Endothelial cell of umbilical vein (primary cell): ENCODE measurements around the gene GABBR2. TPM values are rescaled to one million over a fixed set of nuclear protein-coding genes. Genes with fewer than 3 reads are reported as not detected.

Experiments used
- BruUV-seq: library from RNA; stranded (reverse); fragments of 400-500 nt; replicated peaks from 2 replicates; lab custom pipeline; 2021; lab: Mats Ljungman, UMichigan
- CTCF ChIA-PET: fragments of 300-600, 350-600 bp; sonication (Branson Sonifier 250); formaldehyde crosslinking; loops from one replicate; lab custom pipeline; 2021; ENCODE audit warnings: antibody characterized with exemption, inconsistent platforms; lab: Charles Lee
- POLR2A ChIA-PET: fragments of 300-600, 350-600 bp; sonication (Branson Sonifier 250); formaldehyde crosslinking; loops from one replicate; lab custom pipeline; 2021; ENCODE audit warnings: antibody characterized with exemption, inconsistent platforms; lab: Charles Lee
- DNase-seq: peaks from one replicate; pipeline ENCODE4 v3.0.0-alpha.2; 2011; ENCODE audit warnings: low read depth, low spot score
- FAIRE-seq: peaks from 2 replicates; lab custom pipeline; 2011; peaks lifted over from hg19 to GRCh38; lab: Jason Lieb, UNC
- H2AFZ ChIP-seq: 2 replicates; pipeline ENCODE4 v1.6.0; 2012; ENCODE audit warnings: low read depth, low read length, control low read depth, inconsistent platforms
- H3K27ac ChIP-seq: 2 replicates; pipeline ENCODE4 v1.5.1; 2011; ENCODE audit warnings: low read depth, mild to moderate bottlenecking, control low read depth, low read length, moderate library complexity; ENCODE audit not compliant: insufficient read depth
- H3K27me3 ChIP-seq, 2 experiments: 2 replicates each; pipeline versions ENCODE4 v1.6.0 to v1.6.1; 2011; ENCODE audit warnings: low read length in 2 of 2, mixed read lengths in 1 of 2; ENCODE audit not compliant: control insufficient read depth in 2 of 2, insufficient read depth in 2 of 2
- H3K36me3 ChIP-seq, 2 experiments: 2 replicates in 1 of 2; 3 replicates in 1 of 2; pipeline ENCODE4 v1.5.1; 2011; ENCODE audit warnings: low read length in 2 of 2, mild to moderate bottlenecking in 1 of 2, moderate library complexity in 1 of 2; ENCODE audit not compliant: control insufficient read depth in 2 of 2, insufficient read depth in 2 of 2; ENCODE audit errors: extremely low read depth in 1 of 2
- H3K4me1 ChIP-seq: 3 replicates; pipeline ENCODE4 v1.5.1; 2011; ENCODE audit warnings: mild to moderate bottlenecking, low read length; ENCODE audit not compliant: control insufficient read depth, insufficient read depth; ENCODE audit errors: extremely low read depth
- H3K4me2 ChIP-seq: 2 replicates; pipeline ENCODE4 v1.6.1; 2011; ENCODE audit warnings: low read length, control low read depth, mixed read lengths; ENCODE audit not compliant: insufficient read depth
- H3K4me3 ChIP-seq, 3 experiments: fragments of 200-600 bp in 1 of 3; sonication (generic), shearing (Covaris generic) in 1 of 3; replicated peaks in 1 of 3; 2 replicates each; pipeline ENCODE4 v1.5.1; 2011 to 2016; ENCODE audit warnings: control low read depth in 3 of 3, low read length in 3 of 3, mild to moderate bottlenecking in 2 of 3, inconsistent platforms in 1 of 3, low read depth in 1 of 3, moderate library complexity in 1 of 3; ENCODE audit not compliant: insufficient read depth in 1 of 3
- H3K79me2 ChIP-seq: 2 replicates; pipeline ENCODE4 v1.6.0; 2012; ENCODE audit warnings: low read length, inconsistent platforms; ENCODE audit not compliant: control insufficient read depth, insufficient read depth
- H3K9ac ChIP-seq: replicated peaks from 2 replicates; pipeline ENCODE3; 2011; ENCODE audit warnings: low read length, control low read depth; ENCODE audit not compliant: insufficient read depth; ENCODE audit errors: extremely low read depth
- H3K9me1 ChIP-seq: replicated peaks from 3 replicates; pipeline ENCODE4 v1.6.0; 2011; ENCODE audit warnings: mild to moderate bottlenecking, low read length; ENCODE audit not compliant: control insufficient read depth, insufficient read depth; ENCODE audit errors: extremely low read depth
- H3K9me3 ChIP-seq: replicated peaks from 2 replicates; pipeline ENCODE4 v1.5.1; 2012; ENCODE audit warnings: low read length, inconsistent platforms; ENCODE audit not compliant: control insufficient read depth, insufficient read depth
- H4K20me1 ChIP-seq: replicated peaks from 2 replicates; pipeline ENCODE3; 2011; ENCODE audit warnings: mild to moderate bottlenecking, low read length; ENCODE audit not compliant: control insufficient read depth, insufficient read depth; ENCODE audit errors: extremely low read depth
- EZH2 ChIP-seq: IDR thresholded peaks from 2 replicates; pipeline ENCODE4 v1.6.1; 2012; ENCODE audit warnings: borderline replicate concordance, low read depth, mild to moderate bottlenecking, moderate library complexity, low read length, inconsistent platforms; ENCODE audit not compliant: severe bottlenecking
- FOS ChIP-seq: IDR thresholded peaks from 2 replicates; pipeline ENCODE4 v1.6.1; 2011; ENCODE audit warnings: mild to moderate bottlenecking, low read length, moderate library complexity, borderline replicate concordance; ENCODE audit not compliant: insufficient read depth
- MAX ChIP-seq: IDR thresholded peaks from 2 replicates; pipeline ENCODE4 v1.6.1; 2011; ENCODE audit not compliant: insufficient read depth, insufficient read length
- POLR2A ChIP-seq: IDR thresholded peaks from 2 replicates; pipeline ENCODE4 v1.6.1; 2012; ENCODE audit warnings: low read depth, mild to moderate bottlenecking, control low read depth, low read length
- dilution Hi-C: fragments of 300-500 bp; cut with MboI; formaldehyde crosslinking; loops from one replicate; pipeline ENCODE4 v1.15.0; 2019; ENCODE audit warnings: low sequenced_read_pairs; ENCODE audit not compliant: extremely low pct_ligation_motif_present
- intact Hi-C: fragments of 100-400 bp; cut with micrococcal nuclease; formaldehyde crosslinking; loops from one replicate; pipeline ENCODE4 v1.10.0; 2022
- polyA plus RNA-seq, 4 experiments: library from polyadenylated mRNA; depleted of rRNA in 3 of 4; stranded (reverse) in 3 of 4; unstranded in 1 of 4; fragments of >200 nt; gene quantifications; 2 replicates each; pipeline versions ENCODE4 v1.2.1 to v1.2.3, GENCODE V29; 2011 to 2012; ENCODE audit warnings: missing spikeins in 1 of 4
- total RNA-seq: library from RNA; stranded (reverse); gene quantifications from 2 replicates; pipeline ENCODE4 v1.2.3, GENCODE V29; 2021
- TF ChIP-seq, protein P1 (sequence below), 2 donors: IDR thresholded peaks; 1 replicate in 1 of 2; 2 replicates in 1 of 2; pipeline ENCODE4 v1.5.1; 2011; ENCODE audit warnings: low read length in 2 of 2, mild to moderate bottlenecking in 2 of 2, moderate library complexity in 2 of 2, control low read depth in 1 of 2, inconsistent platforms in 1 of 2, low read depth in 1 of 2; ENCODE audit not compliant: insufficient read depth in 1 of 2; ENCODE audit errors: extremely low read depth in 1 of 2

The GABBR2 gene
- total and polyA plus RNA-seq, 2 donors (not counting 3 experiments of a cell fraction or from before 2014, with no cell fraction given) = 1.1 to 9.2 TPM

DNA sequence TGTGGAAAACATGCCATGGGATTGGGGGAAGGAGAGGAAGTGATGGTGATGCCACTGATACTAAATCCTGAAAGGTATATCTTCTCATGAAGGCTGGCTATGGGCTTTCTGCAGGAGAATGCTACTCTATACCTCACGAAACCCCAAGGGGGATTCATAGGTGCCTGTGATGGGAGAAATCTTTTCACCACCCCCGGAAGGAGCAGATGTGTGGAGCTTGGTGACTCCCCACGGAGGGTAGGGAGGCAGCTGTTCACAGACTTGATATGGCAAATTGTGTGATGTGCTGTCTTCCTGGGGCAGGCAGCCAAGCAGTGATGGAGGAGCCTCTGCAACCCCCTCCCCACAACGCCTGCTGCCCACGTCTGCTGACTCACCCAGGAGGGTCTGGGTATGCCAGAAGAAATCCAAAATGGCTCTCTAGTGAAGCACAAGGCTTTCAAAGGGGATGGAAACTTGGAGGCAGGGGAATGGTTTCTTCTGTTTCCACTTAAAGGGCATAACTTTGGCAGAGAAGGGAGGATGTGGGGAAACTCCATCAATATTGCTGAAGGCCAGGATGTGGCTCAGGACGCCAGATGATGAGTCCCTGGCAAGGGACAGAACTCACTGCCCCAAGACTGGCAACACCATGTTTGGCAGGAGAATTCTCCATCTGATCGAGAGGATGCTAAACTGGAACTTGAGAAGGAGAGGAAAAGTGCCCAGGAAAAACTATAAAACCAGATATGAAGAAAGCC is 188.3 kb downstream of the GABBR2 start:
- FAIRE-seq = no peak
- H3K36me3 ChIP-seq = no peaks in the 10 kb centered on the region
- peak; percentile 8 for DNase-seq
- POLR2A ChIA-PET = interaction anchor here (0.6 kb wide), 1 partner anchor 705 kb away, joined by 5 read pairs; no protein-coding TSS in a partner anchor
- TF ChIP-seq MAX = no peak
- peak; percentile 37 for TF ChIP-seq FOS
- no peak overlapping the region for H3K9ac ChIP-seq
- peak overlapping the region; percentile 52 for H2AFZ ChIP-seq
- dilution Hi-C loops (no loop called here), intact Hi-C loops (loop anchor here (2.0 kb wide), 1 partner anchor 188 kb away; no protein-coding TSS in a partner anchor)
- BruUV-seq = TSS peak; percentile 62
- peak overlapping the region; percentile 60 for H3K27ac ChIP-seq
- H3K4me3 ChIP-seq = no peak overlapping the region
- H3K4me1 ChIP-seq = peaks cover 34% of the 10 kb centered on the region
- H3K9me3 ChIP-seq = no peaks in the 10 kb centered on the region
- H3K79me2 ChIP-seq = no peaks in the 10 kb centered on the region
- CTCF ChIA-PET = interaction anchor here (0.9 to 1.5 kb wide), 2 partner anchors 164 to 205 kb away, joined by 3 read pairs; no protein-coding TSS in a partner anchor
- no peaks in the 10 kb centered on the region for H3K9me1 ChIP-seq
- no peaks in the 10 kb centered on the region for H4K20me1 ChIP-seq
- H3K27me3 ChIP-seq = no peaks in the 10 kb centered on the region
- H3K4me2 ChIP-seq = peak overlapping the region; percentile 23

DNA sequence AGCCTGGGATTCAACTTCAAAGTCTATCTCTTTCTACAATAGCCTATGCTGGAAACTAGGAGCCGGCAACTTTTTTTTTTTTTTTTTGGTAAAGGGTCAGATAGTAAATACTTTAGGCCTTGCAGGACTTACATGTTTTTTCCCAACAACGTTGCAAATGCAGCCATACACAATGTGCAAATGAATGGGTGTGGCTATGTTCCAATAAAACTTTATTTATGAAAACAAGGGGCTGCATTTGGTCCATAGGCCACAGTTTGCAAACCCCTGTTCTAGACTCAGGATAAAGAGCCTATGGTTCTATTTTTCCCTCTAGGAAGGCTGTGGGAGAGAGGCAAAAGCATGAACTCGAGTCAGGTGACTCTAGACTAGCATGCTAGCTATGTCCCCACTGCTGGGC is 189.1 kb downstream of the GABBR2 start:
- intact Hi-C loops = loop anchor here (2.0 kb wide), 1 partner anchor 187 kb away; no protein-coding TSS in a partner anchor
- CTCF ChIA-PET = no interaction called here
- DNase-seq (no peak), FAIRE-seq (no peak)
- Histone ChIP-seq H3K4me1 (peaks cover 34% of the 10 kb centered on the region), H2AFZ (no peak overlapping the region), H3K4me3 (no peak overlapping the region), H3K9me3 (no peaks in the 10 kb centered on the region), H3K4me2 (no peak overlapping the region), H3K27me3 (no peaks in the 10 kb centered on the region), H3K36me3 (no peaks in the 10 kb centered on the region), H3K9ac (no peak overlapping the region), H3K27ac (no peak overlapping the region), H4K20me1 (no peaks in the 10 kb centered on the region), H3K9me1 (no peaks in the 10 kb centered on the region), H3K79me2 (no peaks in the 10 kb centered on the region)
- TF ChIP-seq MAX = no peak
- TF ChIP-seq, protein P1, sequence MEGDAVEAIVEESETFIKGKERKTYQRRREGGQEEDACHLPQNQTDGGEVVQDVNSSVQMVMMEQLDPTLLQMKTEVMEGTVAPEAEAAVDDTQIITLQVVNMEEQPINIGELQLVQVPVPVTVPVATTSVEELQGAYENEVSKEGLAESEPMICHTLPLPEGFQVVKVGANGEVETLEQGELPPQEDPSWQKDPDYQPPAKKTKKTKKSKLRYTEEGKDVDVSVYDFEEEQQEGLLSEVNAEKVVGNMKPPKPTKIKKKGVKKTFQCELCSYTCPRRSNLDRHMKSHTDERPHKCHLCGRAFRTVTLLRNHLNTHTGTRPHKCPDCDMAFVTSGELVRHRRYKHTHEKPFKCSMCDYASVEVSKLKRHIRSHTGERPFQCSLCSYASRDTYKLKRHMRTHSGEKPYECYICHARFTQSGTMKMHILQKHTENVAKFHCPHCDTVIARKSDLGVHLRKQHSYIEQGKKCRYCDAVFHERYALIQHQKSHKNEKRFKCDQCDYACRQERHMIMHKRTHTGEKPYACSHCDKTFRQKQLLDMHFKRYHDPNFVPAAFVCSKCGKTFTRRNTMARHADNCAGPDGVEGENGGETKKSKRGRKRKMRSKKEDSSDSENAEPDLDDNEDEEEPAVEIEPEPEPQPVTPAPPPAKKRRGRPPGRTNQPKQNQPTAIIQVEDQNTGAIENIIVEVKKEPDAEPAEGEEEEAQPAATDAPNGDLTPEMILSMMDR (IDR thresholded peaks at IDR 0.05; ENCODE audit: extremely low read depth in 1 of 2, insufficient read depth in 1 of 2, low read depth in 1 of 2, low read length in 2 of 2) = no peak
- no peak for TF ChIP-seq POLR2A
- TF ChIP-seq FOS = no peak
- TF ChIP-seq EZH2 = no peak
- POLR2A ChIA-PET = interaction anchor here (0.6 kb wide), 1 partner anchor 704 kb away, joined by 5 read pairs; no protein-coding TSS in a partner anchor
- dilution Hi-C loops = no loop called here
- BruUV-seq = no TSS peak
